IMR-90 (cell line): ENCODE data around the gene USB1. TPM values are rescaled to one million over a fixed set of nuclear protein-coding genes. Genes with fewer than 3 reads are reported as not detected.

Experiments
- ATAC-seq: fragments of 200-7000 bp; cut with Tn5 transposase; 2 replicates; pipeline ENCODE4 v1.9.1; 2020; ENCODE audit warnings: low read depth, mild to moderate bottlenecking, moderate library complexity
- BruUV-seq: library from RNA; stranded (reverse); fragments of 400-500 nt; replicated peaks from 2 replicates; lab custom pipeline; 2021; lab: Mats Ljungman, UMichigan
- CTCF ChIA-PET: fragments of 300-600 bp; formaldehyde crosslinking; extraction: SDS; loops from one replicate; lab custom pipeline; 2021; ENCODE audit warnings: antibody characterized with exemption; lab: Yijun Ruan, JAX
- POLR2A ChIA-PET: fragments of 300-600 bp; sonication (Branson Sonifier 250); formaldehyde crosslinking; loops from one replicate; lab custom pipeline; 2022; ENCODE audit warnings: antibody characterized with exemption; ENCODE audit not compliant: unreplicated experiment; lab: Charles Lee
- DNase-seq: peaks from one replicate; pipeline ENCODE4 v3.0.0; 2013
- H2AFZ ChIP-seq: replicated peaks from 2 replicates; pipeline ENCODE3; 2013; ENCODE audit warnings: low read length, mild to moderate bottlenecking; ENCODE audit not compliant: poor library complexity
- H2AK5ac ChIP-seq: 2 replicates; pipeline ENCODE4 v1.6.1; 2013; ENCODE audit warnings: low read depth, low read length, inconsistent platforms
- H2AK9ac ChIP-seq: replicated peaks from 2 replicates; pipeline ENCODE3; 2013; ENCODE audit warnings: mild to moderate bottlenecking, low read depth, low read length, moderate library complexity; ENCODE audit not compliant: poor library complexity
- H2BK120ac ChIP-seq: 2 replicates; pipeline ENCODE4 v1.6.1; 2013; ENCODE audit warnings: low read depth, low read length, inconsistent platforms
- H2BK15ac ChIP-seq: 3 replicates; pipeline ENCODE4 v1.6.1; 2013; ENCODE audit warnings: low read depth, low read length, inconsistent platforms
- H2BK20ac ChIP-seq: 2 replicates; pipeline ENCODE4 v1.6.1; 2013; ENCODE audit warnings: low read depth, mild to moderate bottlenecking, inconsistent platforms, low read length, moderate library complexity
- H2BK5ac ChIP-seq: 2 replicates; pipeline ENCODE4 v1.6.1; 2013; ENCODE audit warnings: mild to moderate bottlenecking, low read depth, low read length, inconsistent platforms; ENCODE audit not compliant: poor library complexity, severe bottlenecking
- H3K14ac ChIP-seq: replicated peaks from 2 replicates; pipeline ENCODE4 v1.6.1; 2013; ENCODE audit warnings: low read depth, low read length, inconsistent platforms
- H3K18ac ChIP-seq: 2 replicates; pipeline ENCODE4 v1.6.1; 2013; ENCODE audit warnings: low read depth, low read length, control low read depth
- H3K23ac ChIP-seq: 2 replicates; pipeline ENCODE4 v1.6.1; 2013; ENCODE audit warnings: low read depth, low read length, inconsistent platforms
- H3K27ac ChIP-seq: 2 replicates; pipeline ENCODE4 v1.5.1; 2013; ENCODE audit warnings: mild to moderate bottlenecking, control low read depth, low read length; ENCODE audit not compliant: insufficient read depth
- H3K27me3 ChIP-seq: 2 replicates; pipeline ENCODE4 v1.6.1; 2013; ENCODE audit warnings: low read length; ENCODE audit not compliant: control insufficient read depth, insufficient read depth
- H3K36me3 ChIP-seq: 2 replicates; pipeline ENCODE4 v1.6.1; 2013; ENCODE audit warnings: low read length, mixed read lengths; ENCODE audit not compliant: control insufficient read depth, insufficient read depth
- H3K4ac ChIP-seq: 2 replicates; pipeline ENCODE4 v1.6.1; 2013; ENCODE audit warnings: low read depth, low read length, inconsistent platforms
- H3K4me1 ChIP-seq: 2 replicates; pipeline ENCODE4 v1.6.1; 2013; ENCODE audit warnings: low read length, mixed read lengths; ENCODE audit not compliant: control insufficient read depth, insufficient read depth
- H3K4me2 ChIP-seq: 2 replicates; pipeline ENCODE4 v1.6.1; 2013; ENCODE audit warnings: low read depth, mild to moderate bottlenecking, control low read depth, low read length, moderate library complexity
- H3K4me3 ChIP-seq: 2 replicates; pipeline ENCODE4 v1.5.1; 2013; ENCODE audit warnings: low read depth, mild to moderate bottlenecking, control low read depth, low read length, moderate library complexity; ENCODE audit not compliant: insufficient read depth
- H3K56ac ChIP-seq: 2 replicates; pipeline ENCODE4 v1.6.1; 2013; ENCODE audit warnings: low read length, inconsistent platforms; ENCODE audit not compliant: insufficient read depth; ENCODE audit errors: extremely low read depth
- H3K79me1 ChIP-seq, 2 experiments: 2 replicates each; pipeline ENCODE4 v1.6.1; 2013; ENCODE audit warnings: low read length in 2 of 2, inconsistent platforms in 1 of 2, low read depth in 1 of 2
- H3K9ac ChIP-seq: 2 replicates; pipeline ENCODE4 v1.6.1; 2013; ENCODE audit warnings: low read depth, low read length, control low read depth
- H3K9me1 ChIP-seq: 2 replicates; pipeline ENCODE4 v1.6.1; 2013; ENCODE audit warnings: low read length, inconsistent platforms; ENCODE audit not compliant: insufficient read depth
- H3K9me3 ChIP-seq: 2 replicates; pipeline ENCODE4 v1.6.1; 2013; ENCODE audit warnings: low read length; ENCODE audit not compliant: control insufficient read depth, insufficient read depth
- H4K20me1 ChIP-seq: 2 replicates; pipeline ENCODE4 v1.6.1; 2013; ENCODE audit warnings: low read length, inconsistent platforms; ENCODE audit not compliant: insufficient read depth
- H4K5ac ChIP-seq: 2 replicates; pipeline ENCODE4 v1.6.1; 2013; ENCODE audit warnings: mild to moderate bottlenecking, low read depth, low read length, control low read depth
- H4K8ac ChIP-seq, 2 experiments: 2 replicates each; pipeline ENCODE4 v1.6.1; 2013; ENCODE audit warnings: low read depth in 2 of 2, low read length in 2 of 2, control low read depth in 1 of 2, inconsistent platforms in 1 of 2
- H4K91ac ChIP-seq: 2 replicates; pipeline ENCODE4 v1.6.1; 2013; ENCODE audit warnings: low read depth, low read length, inconsistent platforms; ENCODE audit not compliant: insufficient read depth
- CEBPB ChIP-seq: IDR thresholded peaks from 2 replicates; pipeline ENCODE4 v1.6.1; 2012; ENCODE audit warnings: low read depth, low read length, improper control_type of control experiment
- FOS ChIP-seq: fragments of 150-350 bp; IDR thresholded peaks from 2 replicates; pipeline ENCODE4 v1.6.1; 2016; ENCODE audit warnings: low read depth, low read length
- SMC3 ChIP-seq: fragments of 150-350 bp; IDR thresholded peaks from 2 replicates; pipeline ENCODE4 v1.6.1; 2016; ENCODE audit warnings: low read depth, mild to moderate bottlenecking, antibody characterized with exemption, low read length, moderate library complexity
- WGBS, 2 experiments: methylation state at CpG; one replicate each; pipeline versions ENCODE4 v1.1.5 to v1.1.7; 2013; ENCODE audit warnings: missing lambda C conversion rate in 2 of 2; ENCODE audit not compliant: insufficient read length in 1 of 2; ENCODE audit errors: extremely low coverage in 2 of 2; 5-methylcytosine and 5-hydroxymethylcytosine counted together
- dilution Hi-C: fragments of 300-500 bp; cut with HindIII; formaldehyde crosslinking; loops from one replicate; pipeline ENCODE4 v1.14.3; 2018; ENCODE audit warnings: low sequenced_read_pairs; ENCODE audit not compliant: unreplicated experiment
- in situ Hi-C: fragments of 300-500 bp; cut with MboI; formaldehyde crosslinking; loops from 3 replicates; pipeline ENCODE4 v1.14.3; 2019; ENCODE audit warnings: low sequenced_read_pairs, inconsistent platforms, mixed read lengths
- intact Hi-C: fragments of 100-400 bp; cut with micrococcal nuclease; formaldehyde crosslinking; loops from 2 replicates; pipeline ENCODE4 v1.10.0; 2022
- polyA plus RNA-seq, 3 experiments: library from polyadenylated mRNA; depleted of rRNA; stranded (reverse); fragments of >200 nt; gene quantifications; 2 replicates each; pipeline ENCODE4 v1.2.3, GENCODE V29; 2012; ENCODE audit warnings: low replicate concordance in 1 of 3
- total RNA-seq: library from RNA; depleted of rRNA; stranded (reverse); fragments of >200 nt; gene quantifications from 2 replicates; pipeline ENCODE4 v1.2.3, GENCODE V29; 2012

USB1 gene
- total and polyA plus RNA-seq, 2 of the 4 experiments (the other 2 are of a cell fraction) = 45.9 to 94.9 TPM

DNA sequence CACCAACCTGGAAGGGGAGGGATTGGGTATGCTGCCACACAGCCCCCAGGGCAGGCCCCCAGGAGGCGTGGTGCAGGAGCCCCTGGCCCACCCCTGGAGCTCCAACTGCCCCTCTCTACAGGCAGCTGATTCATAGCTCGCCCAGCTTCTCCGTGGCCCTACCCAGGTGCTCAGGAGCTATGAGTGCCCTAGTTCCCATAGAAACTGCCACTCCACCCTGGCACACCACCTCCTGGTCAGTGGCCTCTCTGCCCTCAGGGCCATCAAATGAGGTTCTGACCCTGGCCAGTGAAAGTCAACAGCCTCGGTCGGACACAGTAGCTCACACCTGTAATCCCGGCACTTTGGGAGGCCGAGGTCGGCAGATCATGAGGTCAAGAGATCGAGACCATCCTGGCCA, 48.3 kb upstream of the USB1 start:
- no peak overlapping the region for H3K23ac ChIP-seq
- no peak overlapping the region for H3K18ac ChIP-seq
- BruUV-seq = no TSS peak
- in situ Hi-C loops = no loop called here
- H3K9me1 ChIP-seq = no peaks in the 10 kb centered on the region
- no peak overlapping the region for H2BK20ac ChIP-seq
- ATAC-seq (no peak), DNase-seq (no peak)
- no peak overlapping the region for H3K14ac ChIP-seq
- H3K4me1 ChIP-seq = no peaks in the 10 kb centered on the region
- H2AK5ac ChIP-seq = no peak overlapping the region
- ChIA-PET POLR2A (no interaction called here), CTCF (no interaction called here)
- H2AFZ ChIP-seq = no peak overlapping the region
- no peak overlapping the region for H3K9ac ChIP-seq
- no peak overlapping the region for H4K91ac ChIP-seq
- no peaks in the 10 kb centered on the region for H3K36me3 ChIP-seq
- dilution Hi-C loops = no loop called here
- H4K5ac ChIP-seq = no peak overlapping the region
- WGBS, 2 experiments = 66% methylated on average over 4 of the region's 9 CpGs; no CpG with 5 or more reads in 1 of the 2 experiments
- no peak overlapping the region for H3K56ac ChIP-seq
- H2BK15ac ChIP-seq = no peak overlapping the region
- H3K27me3 ChIP-seq = peaks cover 25% of the 10 kb centered on the region
- no peak overlapping the region for H2BK5ac ChIP-seq
- no peak overlapping the region for H3K4me2 ChIP-seq
- H3K79me1 ChIP-seq = no peaks in the 10 kb centered on the region
- H4K20me1 ChIP-seq = no peaks in the 10 kb centered on the region
- H3K27ac ChIP-seq = no peak overlapping the region
- TF ChIP-seq CEBPB (no peak), SMC3 (no peak), FOS (no peak)
- no peak overlapping the region for H4K8ac ChIP-seq
- H2BK120ac ChIP-seq = no peak overlapping the region
- intact Hi-C loops = no loop called here
- no peak overlapping the region for H3K4me3 ChIP-seq
- H2AK9ac ChIP-seq = no peak overlapping the region
- H3K9me3 ChIP-seq = no peaks in the 10 kb centered on the region; the same call in 1 of the 2 replicates
- no peak overlapping the region for H3K4ac ChIP-seq
